GDM1 (cell line): ENCODE results near the gene TRIM47.
A peak's percentile ranks its signal among the peaks of the same experiment; 100 is the strongest.

Experiments used
- DNase-seq: peaks from one replicate; lab custom pipeline; 2025; lab: John Stamatoyannopoulos, UW

The TRIM47 gene

GRCh38 chr17:75846692-75847613 lies 31.4 kb downstream of the TRIM47 start:
- no peak for DNase-seq

GRCh38 chr17:75845933-75846691 lies 32.3 kb downstream of the TRIM47 start:
- no peak for DNase-seq

GRCh38 chr17:75845058-75845711 lies 33.2 kb downstream of the TRIM47 start:
- peak; percentile 48 for DNase-seq

- no peak for DNase-seq
Observed at GRCh38 chr17:75844530-75845057, 33.8 kb downstream of the TRIM47 start.

- peak; percentile 67 for DNase-seq
Observed at GRCh38 chr17:75843577-75844529, 34.5 kb downstream of the TRIM47 start, which contains the start of gene UNC13D. TSS of gene UNC13D (minus strand) at chr17:75844404. CDS start at chr17:75844337, 67 bp downstream.

- no peak for DNase-seq
Observed at GRCh38 chr17:75842963-75843576, 35.3 kb downstream of the TRIM47 start.

GRCh38 chr17:75842411-75842810 lies 36.0 kb downstream of the TRIM47 start:
- no peak for DNase-seq

GRCh38 chr17:75840799-75841164 lies 37.6 kb downstream of the TRIM47 start:
- DNase-seq = no peak

- DNase-seq = no peak
Observed at GRCh38 chr17:75839942-75840798, 38.2 kb downstream of the TRIM47 start.

- no peak for DNase-seq
Observed at GRCh38 chr17:75838410-75838809, 40.0 kb downstream of the TRIM47 start.

GRCh38 chr17:75837899-75838298 lies 40.5 kb downstream of the TRIM47 start:
- no peak for DNase-seq

- DNase-seq = no peak
Observed at GRCh38 chr17:75836605-75837004, 41.8 kb downstream of the TRIM47 start.

GRCh38 chr17:75835654-75835987 lies 42.8 kb downstream of the TRIM47 start:
- DNase-seq = no peak

- DNase-seq = no peak
Observed at GRCh38 chr17:75834928-75835653, 43.3 kb downstream of the TRIM47 start.

GRCh38 chr17:75834279-75834920 lies 44.0 kb downstream of the TRIM47 start:
- no peak for DNase-seq

GRCh38 chr17:75832652-75833400 lies 45.6 kb downstream of the TRIM47 start:
- DNase-seq = no peak

- DNase-seq = no peak
Observed at GRCh38 chr17:75832164-75832651, 46.2 kb downstream of the TRIM47 start.
